Measurements from ENCODE around the gene TMIE.
A peak's percentile ranks its signal among the peaks of the same experiment; 100 is the strongest.

The TMIE gene, protein sequence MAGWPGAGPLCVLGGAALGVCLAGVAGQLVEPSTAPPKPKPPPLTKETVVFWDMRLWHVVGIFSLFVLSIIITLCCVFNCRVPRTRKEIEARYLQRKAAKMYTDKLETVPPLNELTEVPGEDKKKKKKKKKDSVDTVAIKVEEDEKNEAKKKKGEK

DNA sequence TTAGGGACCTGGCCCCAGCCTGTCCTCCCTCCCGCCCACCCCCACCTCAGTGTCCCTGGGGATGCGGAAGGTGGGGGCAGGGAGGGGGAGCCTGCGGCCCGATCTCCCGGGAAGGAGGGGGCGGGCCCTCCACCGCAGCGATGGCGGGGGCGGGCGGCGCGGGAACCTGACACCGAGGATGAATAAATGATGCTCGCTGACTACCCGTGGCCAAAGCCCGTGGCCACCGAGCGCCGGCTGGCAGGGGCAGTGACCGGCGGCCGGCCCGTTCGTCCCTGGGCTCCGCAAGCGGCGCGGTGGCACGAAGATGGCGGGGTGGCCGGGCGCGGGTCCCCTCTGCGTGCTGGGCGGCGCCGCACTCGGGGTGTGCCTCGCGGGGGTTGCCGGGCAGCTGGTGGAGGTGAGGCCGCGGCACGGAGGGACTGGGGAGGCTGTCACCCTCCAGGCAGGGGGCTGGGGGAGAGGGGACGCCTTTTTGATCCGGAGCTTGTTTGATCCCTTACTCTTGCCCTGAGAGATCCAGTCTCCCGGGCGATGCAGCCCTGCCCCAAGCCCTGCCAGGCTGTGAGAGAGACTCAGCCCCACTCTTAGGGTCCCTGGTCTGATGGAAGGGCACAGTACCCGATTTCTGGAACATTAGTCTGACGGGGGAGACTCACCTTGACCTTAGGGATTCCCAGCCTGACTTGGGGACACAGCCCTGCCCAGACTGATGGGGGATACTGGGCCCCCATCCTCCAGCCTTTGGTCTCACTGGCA, at the start of gene TMIE:
TSS of gene TMIE (plus strand) at position 212 of the 759 bp plus-strand sequence. CDS start at position 308, 96 bp downstream.
- DNase-seq: peak; percentile 57

DNA sequence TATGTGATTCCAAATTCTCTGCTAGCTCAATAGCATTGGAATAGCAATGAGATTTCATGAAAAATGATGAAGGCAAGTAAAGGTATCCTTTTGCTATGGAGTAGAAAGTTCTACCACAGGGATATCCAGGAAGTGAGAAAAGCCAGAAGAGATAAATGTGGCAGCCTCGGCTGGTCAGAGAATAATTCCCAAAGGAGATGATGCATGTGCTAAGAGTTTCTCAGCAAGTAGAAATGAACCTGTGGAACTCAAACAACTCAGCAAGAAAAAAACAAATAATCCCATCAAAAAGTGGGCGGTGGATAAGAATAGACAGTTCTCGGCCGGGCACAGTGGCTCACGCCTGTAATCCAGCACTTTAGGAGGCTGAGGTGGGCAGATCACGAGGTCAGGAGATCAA, 45.9 kb upstream of the TMIE start:
- DNase-seq: no peak

- DNase-seq: no peak
Measured at GRCh38 chr3:46656778-46657556, 44.2 kb upstream of the TMIE start.

DNA sequence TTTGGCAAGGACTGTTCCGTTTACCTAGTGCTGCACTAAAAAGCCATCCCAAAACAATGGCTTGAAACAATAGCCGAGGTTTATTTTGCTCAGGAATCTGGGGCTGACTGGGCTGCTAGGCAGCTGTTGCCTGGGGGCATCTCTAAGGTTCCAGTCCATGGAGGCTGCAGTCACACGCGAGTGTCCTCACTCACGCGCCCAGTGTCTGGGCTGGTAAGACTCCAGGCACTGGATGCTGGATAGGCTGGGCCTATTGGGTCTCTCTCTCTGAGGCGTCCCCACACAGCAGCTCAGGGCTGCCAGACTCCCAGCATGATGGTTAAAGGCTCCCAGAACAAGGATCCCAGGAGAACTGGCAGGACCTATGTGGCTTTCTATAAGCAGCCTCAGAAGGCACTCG, 41.9 kb upstream of the TMIE start:
- peak; percentile 26 for DNase-seq

GRCh38 chr3:46660003-46660402, 41.2 kb upstream of the TMIE start:
- no peak for DNase-seq

DNA sequence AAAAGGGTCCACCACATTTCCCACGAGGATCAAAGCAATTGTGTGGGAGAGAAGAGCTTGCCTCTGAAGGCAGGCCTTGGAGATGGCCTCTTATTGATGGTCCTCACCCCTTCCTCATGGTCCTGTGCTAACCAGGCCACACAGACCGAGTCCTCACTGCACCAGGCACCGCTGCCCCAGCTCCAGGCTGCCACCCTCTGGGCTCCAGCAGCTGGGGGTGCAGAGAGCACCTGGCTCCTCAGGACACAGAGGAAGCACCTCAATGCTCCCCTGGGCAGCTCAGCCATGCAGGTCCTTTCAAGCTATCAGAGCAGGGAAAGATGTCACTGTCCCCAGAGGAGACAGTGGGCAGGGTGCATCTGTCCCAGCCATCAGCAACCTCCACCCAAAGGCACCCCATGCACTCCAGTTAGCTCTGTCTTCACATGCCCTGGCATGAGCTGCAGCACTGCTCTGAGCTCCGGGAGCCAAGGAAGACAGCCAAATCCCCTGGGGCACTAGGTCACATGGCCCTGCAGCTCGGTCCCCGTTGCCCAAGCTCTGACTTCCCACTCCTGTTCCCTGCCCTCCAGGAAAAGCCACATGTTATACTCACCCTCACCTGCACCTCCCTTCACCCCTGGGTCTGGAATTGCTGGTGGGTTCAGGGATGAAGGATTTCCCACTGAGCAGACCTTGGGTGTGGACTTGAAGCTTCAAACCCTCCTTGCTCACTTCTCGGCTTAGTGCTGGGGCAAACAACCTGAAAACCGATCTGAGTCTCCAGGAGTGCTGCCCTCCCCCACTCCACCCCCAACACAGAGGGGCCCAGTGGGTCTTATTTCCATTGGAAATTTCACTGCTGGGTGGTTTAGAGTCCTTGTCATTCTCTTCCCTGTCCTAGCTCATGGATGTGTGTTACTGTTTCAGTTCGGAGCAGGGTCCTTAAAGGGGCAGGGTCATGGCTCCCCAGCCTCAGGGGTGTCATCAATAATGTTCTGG, 40.4 kb upstream of the TMIE start:
- no peak for DNase-seq

GRCh38 chr3:46661776-46662766, 39.1 kb upstream of the TMIE start:
- DNase-seq: no peak

GRCh38 chr3:46662771-46663551, 38.2 kb upstream of the TMIE start:
- peak; percentile 61 for DNase-seq

DNA sequence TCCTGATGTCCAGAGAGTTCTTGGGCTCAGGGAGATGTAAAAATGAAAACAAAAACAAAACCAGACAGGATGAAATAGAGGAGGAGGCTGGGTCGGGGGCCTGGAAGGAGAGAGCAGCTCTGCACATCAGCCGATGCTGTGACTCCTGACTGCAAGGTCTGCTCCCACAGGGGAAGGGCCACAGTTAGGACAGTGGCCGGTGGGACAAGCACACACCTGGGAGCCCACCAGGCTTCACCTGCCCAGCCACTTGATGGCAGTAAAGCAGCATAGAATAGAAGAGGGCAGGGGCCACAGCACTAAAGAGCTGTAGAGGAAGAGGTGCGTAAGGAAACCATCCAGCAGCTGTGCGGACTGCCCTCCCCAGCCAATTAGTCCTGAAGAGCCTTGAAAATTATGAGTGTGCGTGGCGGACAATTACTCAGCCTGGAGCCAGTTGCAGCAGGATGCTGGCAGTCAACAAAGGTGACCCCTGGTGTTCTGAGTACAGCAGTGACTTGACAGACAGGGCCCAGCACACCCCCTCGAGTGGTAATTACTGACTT, 37.5 kb upstream of the TMIE start:
- DNase-seq: peak; percentile 61

DNA sequence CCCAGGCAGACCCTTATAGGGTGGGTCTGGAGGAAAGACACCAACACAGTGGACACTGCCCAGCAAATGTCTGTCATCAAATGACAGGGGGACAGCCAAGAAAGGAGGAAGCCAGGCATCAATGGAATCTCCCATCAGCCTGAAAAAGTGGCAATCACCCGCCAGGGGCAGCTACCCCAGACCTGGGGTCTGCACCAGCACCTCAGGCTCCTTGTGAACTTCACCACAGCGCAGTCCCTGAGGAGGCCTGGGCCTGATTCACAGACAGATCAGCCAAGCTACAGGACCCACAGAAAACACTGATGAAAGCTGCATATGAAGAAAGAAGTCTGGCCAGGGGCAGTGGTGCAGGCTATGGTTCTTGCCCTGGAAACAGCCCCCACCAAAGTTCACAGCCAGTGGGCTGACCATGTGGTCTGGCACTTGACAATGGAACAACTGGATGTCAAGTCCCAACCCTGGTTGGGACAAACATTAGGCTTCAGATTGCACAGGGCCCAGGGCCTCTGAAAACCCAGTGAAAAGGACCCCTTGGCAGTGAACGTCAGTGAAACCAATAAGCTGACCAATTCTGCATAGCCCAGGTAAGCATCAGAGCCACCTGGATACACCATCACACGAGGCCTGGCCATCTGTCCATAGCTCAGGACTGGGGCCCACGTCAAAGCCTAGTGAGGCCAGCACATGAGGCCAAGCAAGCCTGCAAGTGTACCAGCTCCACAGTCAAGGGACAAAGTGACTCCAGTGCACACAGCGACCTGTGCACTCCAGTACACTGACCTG, 36.8 kb upstream of the TMIE start:
- DNase-seq: no peak

DNA sequence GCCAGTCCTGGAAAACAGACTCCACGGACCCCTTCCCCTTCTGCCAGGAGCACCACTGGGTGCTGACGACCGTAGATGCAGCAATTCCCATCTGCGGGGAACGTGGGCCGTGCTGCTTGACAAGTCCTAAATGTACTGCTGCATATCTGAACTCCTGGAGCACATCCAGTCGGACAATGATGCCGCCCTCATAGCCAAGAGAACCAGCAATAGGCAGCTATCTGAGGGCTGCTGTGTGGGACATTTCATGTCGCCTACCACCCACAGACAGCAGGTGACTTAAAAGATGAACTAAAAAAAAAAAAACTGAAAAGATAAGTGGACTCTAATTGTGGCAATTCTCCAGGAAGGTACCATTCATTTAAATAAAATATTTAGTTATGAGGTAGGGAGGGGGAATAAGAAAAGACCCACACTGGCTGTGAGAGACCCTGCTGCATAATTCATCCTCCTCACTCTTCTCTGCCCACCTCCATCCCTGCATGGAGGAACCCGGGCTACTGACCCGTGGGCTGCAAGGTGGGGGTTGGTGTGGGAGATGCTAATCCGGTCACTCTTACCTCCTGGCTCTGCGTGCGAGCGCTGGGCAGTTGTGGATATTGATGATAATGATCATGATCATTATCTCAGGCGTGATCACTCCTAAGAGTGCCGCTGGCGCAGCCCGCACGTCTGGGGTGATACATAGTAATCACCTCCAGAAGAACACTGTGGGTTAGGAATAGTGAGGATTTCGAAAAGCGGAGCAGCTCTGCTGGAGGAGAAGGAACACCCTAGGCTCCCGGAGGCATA, 36.0 kb upstream of the TMIE start:
- DNase-seq: no peak

DNA sequence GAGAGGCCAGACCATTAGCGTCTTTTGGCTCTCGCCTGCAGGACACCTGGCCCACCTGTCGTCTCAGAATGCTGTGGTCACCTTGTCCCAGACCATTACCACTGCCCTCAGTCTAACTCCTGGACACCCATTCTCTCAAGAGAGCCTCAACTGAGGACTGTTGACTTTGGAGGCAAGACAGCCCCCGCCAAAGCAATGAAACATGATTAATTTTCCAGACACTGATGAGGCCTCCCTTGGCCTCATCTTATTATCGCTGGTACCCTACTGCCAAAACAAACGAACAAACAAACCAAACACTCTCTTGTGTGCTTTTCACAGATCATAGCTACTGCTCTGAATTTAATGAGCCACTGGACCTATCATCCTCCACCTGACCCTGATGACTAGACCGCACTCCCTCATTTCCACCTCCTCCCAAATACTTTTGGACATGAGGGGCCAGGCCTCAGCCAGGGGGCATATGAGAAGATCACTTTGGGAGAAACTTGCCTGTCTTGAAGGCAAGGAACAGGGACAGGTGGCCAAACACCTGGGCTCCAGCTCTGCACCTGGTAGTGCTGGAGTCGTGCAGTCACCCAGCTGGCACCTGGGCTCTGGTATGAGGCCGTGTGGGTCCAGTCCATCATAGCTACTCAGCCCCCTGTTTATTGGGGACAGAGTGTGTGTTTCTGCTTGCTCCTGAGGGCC, 35.3 kb upstream of the TMIE start:
- no peak for DNase-seq

DNA sequence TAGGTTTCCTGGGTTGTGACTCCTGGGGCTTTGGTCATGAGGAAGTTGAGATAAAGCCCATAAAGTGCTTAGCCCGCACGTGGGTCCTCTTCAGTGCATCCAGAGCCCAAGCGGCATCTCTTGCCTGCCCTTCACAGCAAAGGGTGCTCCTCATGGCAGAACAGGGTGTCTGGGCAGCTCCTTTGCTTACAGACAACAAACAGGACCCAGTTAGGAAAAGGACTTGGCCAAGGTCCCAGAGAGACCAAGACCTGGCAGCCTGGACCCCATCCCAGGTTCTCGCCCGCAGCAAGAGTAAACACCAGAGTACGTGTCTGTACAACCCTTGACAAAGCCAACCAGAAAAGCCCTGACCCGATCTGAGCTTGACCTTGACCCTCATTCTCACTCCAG, 34.7 kb upstream of the TMIE start:
- DNase-seq: no peak

DNA sequence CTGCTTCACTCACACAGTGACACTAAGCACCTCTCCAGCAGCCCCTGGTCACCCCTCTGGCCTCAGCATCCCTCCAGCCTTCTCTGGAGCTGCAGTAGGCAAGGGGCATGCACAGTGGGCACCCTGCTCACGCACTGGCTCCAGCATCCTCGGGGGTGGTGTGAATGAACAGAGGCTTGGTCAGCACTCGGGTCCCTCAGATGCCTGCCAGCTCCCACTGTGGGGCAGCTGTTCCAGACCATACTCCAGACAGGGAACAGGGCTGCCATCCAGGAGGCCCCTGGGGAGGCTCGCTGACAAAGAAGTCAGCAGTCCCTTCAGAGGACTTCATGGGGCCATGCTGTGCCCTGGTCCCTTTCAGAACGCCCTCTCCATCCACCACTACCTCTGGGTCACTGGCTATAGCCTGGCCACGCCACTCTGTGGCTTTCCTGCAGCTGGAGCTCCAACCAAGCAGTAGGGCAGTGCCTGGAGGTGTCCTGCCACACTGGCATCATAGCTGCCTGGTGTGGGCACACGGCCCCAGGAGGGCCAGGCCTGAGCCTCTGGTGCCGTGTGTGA, 34.1 kb upstream of the TMIE start:
- DNase-seq: no peak

DNA sequence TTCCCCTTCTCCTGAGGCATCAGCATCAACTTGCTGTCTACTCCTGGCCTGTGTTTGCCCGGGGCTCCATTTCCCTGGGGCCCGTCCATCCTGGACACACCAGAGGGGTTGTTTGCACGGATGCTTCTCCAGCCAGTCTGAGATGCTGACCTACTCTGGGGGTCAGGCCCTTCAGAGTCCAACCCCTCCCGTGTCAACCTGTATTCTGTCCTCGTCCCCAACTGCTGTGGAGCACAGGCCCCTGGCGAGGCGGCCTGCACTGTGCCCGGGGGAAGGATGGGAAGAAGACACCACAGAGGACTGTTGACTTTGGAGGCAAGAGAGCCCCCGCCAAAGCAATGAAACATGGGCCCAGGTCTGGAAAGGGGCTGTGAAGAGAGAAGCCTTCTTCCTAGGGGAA, 33.5 kb upstream of the TMIE start:
- no peak for DNase-seq

DNA sequence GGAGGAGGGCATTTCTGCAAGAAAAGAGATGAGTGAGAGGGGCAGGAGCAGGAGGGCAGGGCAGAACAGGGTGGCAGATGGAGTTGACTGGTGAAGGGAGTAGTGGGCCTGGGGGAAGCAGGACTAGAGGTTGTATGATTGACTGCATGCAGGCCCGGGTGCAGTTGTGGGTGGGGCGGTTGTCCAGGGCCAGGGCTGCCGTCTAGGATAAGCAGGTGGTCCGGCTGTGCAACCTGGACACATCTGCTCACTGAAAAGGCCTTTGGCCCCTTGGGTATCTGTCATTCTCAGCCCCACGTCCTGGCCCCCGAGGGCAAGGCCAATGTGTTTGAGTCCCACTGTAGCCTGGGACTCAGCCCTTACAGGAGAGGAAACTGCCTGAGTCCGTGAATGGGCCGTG, 33.1 kb upstream of the TMIE start:
- no peak for DNase-seq

- DNase-seq: no peak
Measured at GRCh38 chr3:46668591-46668990, 32.6 kb upstream of the TMIE start.
